Measurements from ENCODE around the gene CLASP1. TPM values are rescaled to one million over a fixed set of nuclear protein-coding genes. Genes with fewer than 3 reads are reported as not detected.

The CLASP1 gene
- total and polyA plus RNA-seq, 2 of the 8 experiments (the other 6 are each of a cell fraction or from before 2014, with no cell fraction given), result 7.3 to 53.9 TPM

GRCh38 chr2:121483846-121484245 lies 165.4 kb downstream of the CLASP1 start:
- no peak overlapping the region for H4K8ac ChIP-seq (ENCODE audit: extremely low read depth, insufficient read depth, low read length)
- H4K5ac ChIP-seq (ENCODE audit: insufficient read length, low read depth, low read length), result no peak overlapping the region
- H2BK20ac ChIP-seq (ENCODE audit: low read length), result no peak overlapping the region
- H3K4me1 ChIP-seq (replicated peaks in 1 of 4; ENCODE audit: control insufficient read depth in 3 of 4, insufficient read depth in 4 of 4, low read length in 3 of 4), result peaks cover 0 to 11% (median 1%) of the 10 kb centered on the region in 4 experiments; a peak in 3 of 7 replicates
- H3K14ac ChIP-seq (ENCODE audit: insufficient read length), result no peak overlapping the region
- H2AK5ac ChIP-seq (ENCODE audit: low read depth, low read length), result no peak overlapping the region
- no peak overlapping the region for H2BK5ac ChIP-seq (ENCODE audit: low read depth, low read length)
- H3K79me1 ChIP-seq (ENCODE audit: low read depth, low read length), result peaks cover 2% of the 10 kb centered on the region; the same call in 1 of the 2 replicates
- H2BK12ac ChIP-seq (ENCODE audit: low read depth, low read length), result no peak overlapping the region
- H3K4me2 ChIP-seq (ENCODE audit: insufficient read depth in 1 of 2, low read depth in 2 of 2, low read length in 2 of 2), result no peak overlapping the region
- peaks cover 0 to 4% of the 10 kb centered on the region in 2 experiments for H4K20me1 ChIP-seq (replicated peaks in 1 of 2; ENCODE audit: control insufficient read depth in 1 of 2, insufficient read depth in 2 of 2, low read length in 2 of 2)
- WGBS, 2 experiments (ENCODE audit: extremely low coverage in 1 of 2, insufficient coverage in 1 of 2, insufficient read length in 1 of 2, insufficient replicate concordance in 2 of 2, low coverage in 1 of 2, low lambda C conversion rate in 2 of 2, missing lambda C conversion rate in 1 of 2), result 82% methylated on average over 2 of the region's 2 CpGs; no CpG with 5 or more reads in 1 of the 2 experiments
- FAIRE-seq (no peak), DNase-seq (ENCODE audit: low read depth in 1 of 2, low spot score in 2 of 2) (no peak)
- H3K27ac ChIP-seq (ENCODE audit: low read depth, low read length), result no peak overlapping the region
- POLR2A ChIA-PET (ENCODE audit: partially characterized antibody), result interaction anchor here (1.1 kb wide), 1 partner anchor 47 kb away, joined by 3 read pairs; the partner anchor contains the start of gene RNU4ATAC
- no peak overlapping the region for H3K4ac ChIP-seq (replicated peaks; ENCODE audit: insufficient read length, low read depth, low read length)
- no peak overlapping the region for H3K4me3 ChIP-seq (ENCODE audit: extremely low read depth in 1 of 4, insufficient read depth in 2 of 4, low read depth in 3 of 4, low read length in 4 of 4)
- no peak overlapping the region for H4K91ac ChIP-seq (replicated peaks; ENCODE audit: insufficient read length, low read length)
- H3K79me2 ChIP-seq (ENCODE audit: control insufficient read depth in 1 of 2, insufficient read depth in 2 of 2, low read length in 2 of 2), result peaks cover 0 to 21% of the 10 kb centered on the region in 2 experiments; a peak in 1 of 4 replicates
- H2AFZ ChIP-seq (ENCODE audit: low read length), result no peak overlapping the region
- H3K27me3 ChIP-seq (replicated peaks in 1 of 4; ENCODE audit: control insufficient read depth in 3 of 4, extremely low read depth in 1 of 4, insufficient read depth in 3 of 4, low read length in 3 of 4), result no peaks in the 10 kb centered on the region
- H3K9ac ChIP-seq (replicated peaks in 1 of 4; ENCODE audit: extremely low read depth in 1 of 4, low read depth in 3 of 4, low read length in 3 of 4), result no peak overlapping the region
- no peak overlapping the region for H2BK15ac ChIP-seq (ENCODE audit: low read length)
- no peaks in the 10 kb centered on the region for H3K9me3 ChIP-seq (ENCODE audit: insufficient read depth in 2 of 2, low read depth in 1 of 2, low read length in 1 of 2)
- no peak overlapping the region for H3K23ac ChIP-seq (ENCODE audit: insufficient read length)
- H3K18ac ChIP-seq (ENCODE audit: extremely low read depth, low read length), result no peak overlapping the region
- H3K56ac ChIP-seq (replicated peaks; ENCODE audit: insufficient read length, low read depth, low read length), result no peak overlapping the region
- peaks cover under 1% of the 10 kb centered on the region; the same call in 1 of the 2 replicates for H3K23me2 ChIP-seq (ENCODE audit: low read depth, low read length)
- no peak overlapping the region for H2BK120ac ChIP-seq (replicated peaks; ENCODE audit: low read depth, low read length)
- CTCF ChIA-PET (ENCODE audit: partially characterized antibody), result interaction anchor here (1.4 to 1.7 kb wide), 3 partner anchors 12 to 47 kb away, joined by 3 to 4 read pairs (median 4); partner anchors contain the start of gene RNU4ATAC
- H3K36me3 ChIP-seq (ENCODE audit: control insufficient read depth in 2 of 4, insufficient read depth in 4 of 4, low read length in 3 of 4), result no peaks in the 10 kb centered on the region
- no peak for TF ChIP-seq FOSL1 (IDR thresholded peaks at IDR 0.05; ENCODE audit: insufficient read depth, low read depth, low read length)
- TF ChIP-seq, protein P1, sequence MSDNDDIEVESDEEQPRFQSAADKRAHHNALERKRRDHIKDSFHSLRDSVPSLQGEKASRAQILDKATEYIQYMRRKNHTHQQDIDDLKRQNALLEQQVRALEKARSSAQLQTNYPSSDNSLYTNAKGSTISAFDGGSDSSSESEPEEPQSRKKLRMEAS (IDR thresholded peaks at IDR 0.05), result no peak

Data from H1 (cell line).